SIG-M5 treated with dmso at 0.1 percent for 504 hours (cell line): ENCODE data around the gene SLC10A3.

Experiments used
- DNase-seq: peaks from one replicate; lab custom pipeline; 2025; ENCODE audit not compliant: unreplicated experiment; lab: John Stamatoyannopoulos, UW

The SLC10A3 gene

GRCh38 chrX:154466036-154466435, 24.4 kb downstream of the SLC10A3 start:
- DNase-seq = no peak

GRCh38 chrX:154465601-154466000, 24.8 kb downstream of the SLC10A3 start:
- no peak for DNase-seq

DNA sequence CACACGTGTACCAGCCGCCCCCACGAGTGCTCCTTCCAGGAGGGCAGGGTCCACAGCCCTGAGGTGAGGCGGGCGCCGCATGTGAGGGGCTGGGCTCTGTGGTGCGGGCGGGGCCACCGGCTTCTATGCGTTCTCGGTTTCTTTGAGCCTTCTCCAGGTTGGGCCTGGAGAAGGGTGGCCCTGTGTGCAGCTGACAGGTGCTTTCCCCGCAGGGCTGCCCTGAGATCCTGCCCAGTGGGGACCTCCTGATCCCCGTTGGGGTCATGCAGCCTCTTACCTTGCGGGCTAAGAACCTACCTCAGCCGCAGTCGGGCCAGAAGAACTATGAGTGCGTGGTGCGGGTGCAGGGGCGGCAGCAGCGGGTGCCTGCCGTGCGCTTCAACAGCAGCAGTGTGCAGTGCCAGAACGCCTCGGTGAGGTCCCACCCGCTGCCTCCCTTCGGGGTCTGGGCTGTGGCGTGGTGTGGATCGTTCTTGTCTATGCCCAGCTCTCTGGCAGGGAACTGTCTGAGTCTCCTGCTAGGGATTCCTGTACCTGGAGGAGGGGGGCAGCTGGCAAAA, 25.5 kb downstream of the SLC10A3 start:
- DNase-seq = no peak

GRCh38 chrX:154463611-154464220, 26.7 kb downstream of the SLC10A3 start:
- no peak for DNase-seq

DNA sequence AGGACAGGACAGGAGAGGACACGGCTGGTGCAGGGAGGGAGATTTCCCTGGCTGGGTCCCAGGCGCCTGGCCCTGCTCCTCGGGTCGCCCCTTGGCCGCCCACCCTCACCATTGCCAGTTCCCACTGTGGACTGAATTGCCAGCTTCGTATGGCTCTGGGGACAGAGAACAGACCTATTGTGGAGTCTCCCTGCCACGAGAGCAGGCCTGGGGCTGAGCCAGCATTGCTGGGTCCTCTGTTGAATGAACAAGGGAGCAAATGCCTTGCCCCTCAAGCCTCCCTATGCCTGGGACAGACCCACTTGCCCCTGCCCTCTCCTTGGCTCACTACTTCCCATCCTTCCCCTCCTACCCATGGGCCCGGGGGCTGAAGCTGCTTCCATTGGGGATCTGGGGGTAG, 28.0 kb downstream of the SLC10A3 start:
- no peak for DNase-seq

GRCh38 chrX:154460326-154460725, 30.1 kb downstream of the SLC10A3 start:
- no peak for DNase-seq

GRCh38 chrX:154459832-154460231, 30.6 kb downstream of the SLC10A3 start:
- DNase-seq = no peak

DNA sequence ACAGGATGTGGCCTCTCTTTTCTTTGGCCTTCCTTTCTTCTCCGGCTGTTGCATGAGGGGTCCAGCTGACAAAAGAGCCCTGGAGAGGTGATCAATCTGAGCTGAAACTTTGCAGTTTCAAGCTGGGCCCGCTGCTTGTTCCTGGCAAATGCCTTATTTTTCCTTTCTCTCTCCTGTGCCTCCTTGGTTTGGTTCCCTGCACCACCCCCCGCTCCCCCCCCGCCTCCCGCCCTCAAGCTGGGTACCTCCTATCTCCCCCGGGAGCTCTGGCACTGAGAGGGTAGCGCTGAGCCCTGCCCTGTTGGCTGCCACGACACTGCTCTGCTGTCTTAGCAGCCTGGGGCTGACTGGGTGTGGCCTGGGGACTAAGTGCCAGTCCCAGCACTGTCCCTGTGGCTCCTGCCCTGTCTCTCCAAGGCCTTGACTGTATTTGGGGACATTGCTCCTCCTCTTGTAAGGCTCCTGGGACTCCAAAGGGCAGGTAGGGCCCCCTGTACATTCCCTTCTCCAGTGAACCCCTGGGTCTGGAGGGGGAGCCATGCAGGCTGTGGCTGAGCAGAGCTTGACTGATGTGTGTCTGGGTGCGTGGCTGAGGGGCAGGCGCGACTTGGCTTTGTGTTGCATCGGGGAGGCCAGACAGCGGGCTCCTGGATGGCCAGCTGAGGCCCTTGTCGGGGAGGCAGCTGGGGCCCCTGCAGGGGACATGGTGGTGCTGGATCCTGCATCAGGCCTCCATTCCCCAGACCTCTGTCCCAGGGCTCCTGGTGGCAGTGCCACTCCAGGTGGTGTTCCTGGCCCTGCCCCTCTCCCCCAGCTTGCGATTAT, 31.3 kb downstream of the SLC10A3 start:
- peak; percentile 21 for DNase-seq

DNA sequence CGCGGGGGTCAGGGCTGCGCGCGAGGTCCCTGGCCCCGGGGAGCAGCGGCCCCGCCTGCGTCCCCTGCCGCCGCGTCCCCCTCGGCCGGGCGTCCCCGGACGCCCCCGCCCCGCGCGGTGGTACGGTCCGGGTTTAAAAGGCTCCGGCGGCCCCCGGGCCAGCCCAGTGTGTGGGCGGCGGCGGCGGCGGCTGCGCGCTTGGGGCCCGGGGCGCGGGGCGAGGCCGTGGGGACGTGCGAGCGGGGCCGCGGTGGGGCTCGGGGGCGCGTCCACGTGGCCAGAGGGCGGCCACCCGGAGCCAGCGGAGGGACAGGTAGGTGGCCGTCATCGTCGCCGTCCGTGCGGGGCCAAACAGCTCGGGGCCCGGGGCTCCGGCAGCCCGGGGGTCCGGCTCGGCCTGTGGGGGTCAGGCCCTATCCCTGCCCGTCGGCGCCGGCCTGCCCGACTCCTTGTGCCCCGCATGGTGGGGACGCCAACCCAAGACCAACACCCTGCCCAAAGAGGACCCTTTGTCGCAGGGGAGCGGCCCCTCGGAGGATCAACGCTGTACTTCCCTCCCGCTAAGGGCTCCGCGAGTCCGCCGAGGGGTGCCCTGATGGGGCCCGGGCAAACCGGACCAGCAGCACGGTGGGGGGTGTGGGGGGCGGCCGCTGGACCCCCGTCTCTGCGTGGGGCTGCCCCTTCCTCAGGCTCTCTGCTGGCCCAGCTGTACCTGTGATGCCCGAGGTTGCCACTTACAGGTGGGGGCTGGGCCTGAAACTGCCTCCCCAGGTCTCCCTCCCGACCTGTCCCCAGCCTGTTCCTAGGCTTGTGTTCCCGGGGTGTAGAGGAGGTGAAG, 32.1 kb downstream of the SLC10A3 start, which contains the start of gene PLXNA3:
Gene PLXNA3 (plus strand): TSS at position 166 of the 838 bp plus-strand sequence. CDS start 1,903 bp downstream, outside the sequence.
- no peak for DNase-seq

DNA sequence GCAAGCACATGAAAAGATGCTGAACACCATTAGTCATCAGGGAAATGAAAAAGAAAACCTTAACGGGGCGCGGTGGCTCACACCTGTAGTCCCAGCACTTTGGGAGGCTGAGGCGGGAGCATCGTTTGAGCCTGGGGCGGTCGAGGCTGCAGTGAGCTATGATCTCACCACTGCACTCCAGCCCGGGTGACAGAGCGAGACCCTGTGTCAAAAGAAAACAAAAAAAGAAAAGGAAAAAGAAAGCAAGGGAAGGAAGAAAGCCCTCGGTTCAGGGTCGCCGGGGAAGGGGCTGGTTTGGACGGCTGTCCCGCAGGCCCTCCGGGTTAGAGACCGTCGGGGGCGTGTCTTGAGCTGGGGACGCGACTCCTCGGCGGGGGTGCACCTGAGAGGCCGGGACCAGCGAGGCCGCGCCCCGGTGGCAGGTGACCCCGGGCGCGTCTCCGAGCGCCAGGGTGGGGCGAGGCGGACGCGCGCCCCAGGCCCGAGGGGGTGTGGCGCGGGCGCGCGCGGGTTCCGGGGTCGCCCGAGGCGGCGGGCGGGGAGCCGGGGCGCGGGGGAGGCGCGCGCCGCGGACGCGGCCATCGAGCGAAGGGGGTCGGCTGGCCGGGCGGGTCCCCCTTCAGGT, 32.8 kb downstream of the SLC10A3 start:
- DNase-seq = peak; percentile 7

GRCh38 chrX:154452823-154453222, 37.6 kb downstream of the SLC10A3 start:
- no peak for DNase-seq

GRCh38 chrX:154450312-154450711, 40.1 kb downstream of the SLC10A3 start:
- DNase-seq = no peak

- DNase-seq = no peak
These were observed 40.8 kb downstream of the SLC10A3 start for GRCh38 chrX:154449618-154450017.

DNA sequence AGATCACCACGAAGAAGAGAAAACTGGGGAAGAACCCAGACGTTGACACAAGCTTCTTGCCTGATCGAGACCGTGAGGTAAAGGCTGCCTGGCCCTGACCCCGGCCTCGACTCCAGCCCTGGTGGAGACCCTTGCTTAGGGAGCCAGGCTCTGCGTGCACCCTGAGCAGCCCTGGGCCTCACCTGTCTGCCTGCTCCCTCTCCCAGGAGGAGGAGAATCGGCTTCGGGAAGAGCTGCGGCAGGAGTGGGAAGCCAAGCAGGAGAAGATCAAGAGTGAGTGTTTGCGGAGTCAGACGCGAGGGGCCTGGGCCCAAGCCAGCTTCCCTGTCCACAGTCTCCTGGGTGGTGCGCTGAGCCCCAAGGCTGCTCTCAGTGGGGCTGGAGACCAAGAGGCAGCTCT, 41.9 kb downstream of the SLC10A3 start:
- no peak for DNase-seq

- no peak for DNase-seq
These were observed 44.0 kb downstream of the SLC10A3 start for GRCh38 chrX:154446430-154446829.

- no peak for DNase-seq
These were observed 44.7 kb downstream of the SLC10A3 start for GRCh38 chrX:154445776-154446175.

- no peak for DNase-seq
These were observed 45.6 kb downstream of the SLC10A3 start for GRCh38 chrX:154444755-154445246.

DNA sequence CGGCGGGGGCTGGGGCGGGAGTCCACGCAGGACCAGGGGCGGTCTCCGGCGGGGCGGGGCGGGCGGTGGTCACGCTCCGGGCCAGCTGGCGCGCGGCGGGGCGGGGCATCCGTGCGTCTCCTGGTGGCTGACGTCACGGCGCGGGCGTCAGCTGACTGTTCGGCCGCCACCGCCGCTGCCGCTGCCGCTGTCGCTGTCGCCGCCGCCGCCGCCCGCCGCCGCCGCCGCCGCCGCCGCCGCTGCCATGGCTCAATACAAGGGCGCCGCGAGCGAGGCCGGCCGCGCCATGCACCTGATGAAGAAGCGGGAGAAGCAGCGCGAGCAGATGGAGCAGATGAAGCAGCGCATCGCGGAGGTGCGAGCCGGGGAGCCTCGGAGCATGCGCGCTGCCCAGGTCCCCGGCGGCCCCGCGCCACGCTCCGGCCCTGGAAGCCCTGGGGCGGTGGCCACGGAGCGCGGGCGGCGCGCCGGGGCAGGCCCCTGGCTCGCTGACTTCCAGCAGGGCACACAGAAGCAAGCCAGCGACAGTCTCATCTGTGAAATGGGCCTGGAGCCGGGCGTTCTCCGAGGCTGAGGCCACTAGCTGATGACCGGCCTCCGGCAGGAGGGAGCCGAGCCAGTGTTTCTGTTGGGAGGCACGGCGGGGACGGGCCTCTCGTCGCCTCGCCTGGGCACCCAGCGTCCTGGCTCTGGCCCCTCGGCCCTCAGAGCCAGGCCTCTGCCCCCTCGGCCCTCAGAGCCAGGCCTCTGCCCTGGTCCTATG, 46.3 kb downstream of the SLC10A3 start, which contains the start of gene FAM50A:
Gene FAM50A (plus strand): TSS at position 150 of the 763 bp plus-strand sequence. CDS start 95 bp downstream, at position 245.
- DNase-seq = peak; percentile 51

GRCh38 chrX:154443479-154443910, 46.9 kb downstream of the SLC10A3 start:
- no peak for DNase-seq
